AG10803 (cell line): Measurements from ENCODE around the gene GSK3B.

Experiments
- DNase-seq: peaks from one replicate; pipeline ENCODE4 v3.0.0; 2010; ENCODE audit warnings: low read depth
- H3K4me3 ChIP-seq: 2 replicates; pipeline ENCODE4 v1.5.1; 2011; ENCODE audit warnings: mild to moderate bottlenecking, low read length, control low read depth
- TF ChIP-seq, protein P1 (sequence below): conservative IDR thresholded peaks from 2 replicates; pipeline ENCODE4 v1.5.1; 2011; ENCODE audit warnings: mild to moderate bottlenecking, low read length, control low read depth, inconsistent platforms

The GSK3B gene

DNA sequence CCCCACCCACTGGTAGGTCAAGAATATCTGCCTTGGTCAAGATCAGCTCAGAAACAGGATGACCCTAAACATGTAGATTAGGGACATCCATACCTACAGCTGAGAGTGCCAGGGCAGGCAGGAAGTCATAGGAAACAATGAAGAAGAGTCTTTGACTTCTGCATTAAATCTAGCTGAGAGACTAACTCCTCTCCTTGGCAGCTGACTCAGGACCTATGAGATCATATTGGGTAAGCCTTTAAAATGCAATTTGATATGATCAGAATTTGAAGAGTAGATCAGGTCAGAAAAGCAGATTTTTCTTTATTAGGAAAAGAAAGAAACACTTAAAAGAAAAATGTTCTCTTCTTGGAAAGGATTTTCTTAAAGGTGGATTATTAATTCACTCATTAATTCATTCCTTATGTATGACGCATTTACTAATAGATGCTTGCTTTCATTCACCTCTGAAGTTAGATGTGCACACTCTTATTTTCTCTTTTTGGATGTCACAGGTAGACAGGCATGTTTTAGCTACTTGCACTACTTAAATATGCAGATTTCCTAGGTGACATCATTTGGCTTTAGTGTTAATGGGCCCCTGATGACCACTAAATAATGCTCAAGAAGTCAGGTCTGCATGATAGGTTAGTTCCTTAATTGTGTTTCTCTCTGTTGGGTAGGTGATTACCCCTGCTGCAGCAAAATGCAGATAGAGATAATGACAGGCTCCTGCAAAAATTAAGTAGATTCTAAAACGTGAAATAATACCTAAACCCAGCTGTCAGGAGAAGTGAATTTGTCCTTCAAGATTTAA is 35.7 kb upstream of the GSK3B start:
- TF ChIP-seq, protein P1, sequence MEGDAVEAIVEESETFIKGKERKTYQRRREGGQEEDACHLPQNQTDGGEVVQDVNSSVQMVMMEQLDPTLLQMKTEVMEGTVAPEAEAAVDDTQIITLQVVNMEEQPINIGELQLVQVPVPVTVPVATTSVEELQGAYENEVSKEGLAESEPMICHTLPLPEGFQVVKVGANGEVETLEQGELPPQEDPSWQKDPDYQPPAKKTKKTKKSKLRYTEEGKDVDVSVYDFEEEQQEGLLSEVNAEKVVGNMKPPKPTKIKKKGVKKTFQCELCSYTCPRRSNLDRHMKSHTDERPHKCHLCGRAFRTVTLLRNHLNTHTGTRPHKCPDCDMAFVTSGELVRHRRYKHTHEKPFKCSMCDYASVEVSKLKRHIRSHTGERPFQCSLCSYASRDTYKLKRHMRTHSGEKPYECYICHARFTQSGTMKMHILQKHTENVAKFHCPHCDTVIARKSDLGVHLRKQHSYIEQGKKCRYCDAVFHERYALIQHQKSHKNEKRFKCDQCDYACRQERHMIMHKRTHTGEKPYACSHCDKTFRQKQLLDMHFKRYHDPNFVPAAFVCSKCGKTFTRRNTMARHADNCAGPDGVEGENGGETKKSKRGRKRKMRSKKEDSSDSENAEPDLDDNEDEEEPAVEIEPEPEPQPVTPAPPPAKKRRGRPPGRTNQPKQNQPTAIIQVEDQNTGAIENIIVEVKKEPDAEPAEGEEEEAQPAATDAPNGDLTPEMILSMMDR, result no peak
- no peak for DNase-seq
- H3K4me3 ChIP-seq, result no peak overlapping the region

DNA sequence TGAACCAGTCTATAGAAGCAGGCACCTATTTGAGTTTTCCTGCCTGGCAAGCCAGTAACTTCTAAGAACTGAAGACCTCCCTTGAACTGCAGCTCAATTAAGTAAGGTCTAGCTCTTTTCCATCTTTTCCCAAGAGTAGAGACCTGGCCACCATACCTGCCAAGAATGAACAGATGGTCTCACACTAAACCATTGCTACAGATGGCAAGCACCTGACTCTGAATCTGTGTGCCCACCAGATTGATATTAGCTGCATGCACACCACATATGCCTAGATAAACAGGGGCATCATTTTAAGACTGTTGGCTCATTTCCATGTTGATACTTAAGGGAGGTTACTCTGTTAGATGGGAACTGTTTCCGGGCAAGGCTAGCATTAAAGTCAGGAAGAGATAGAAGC is 34.8 kb upstream of the GSK3B start:
- no peak overlapping the region for H3K4me3 ChIP-seq
- no peak for DNase-seq
- TF ChIP-seq, protein P1, result no peak

GRCh38 chr3:120125992-120126391 is 31.7 kb upstream of the GSK3B start:
- TF ChIP-seq, protein P1, result no peak

GRCh38 chr3:120119846-120120510 is 25.7 kb upstream of the GSK3B start:
- DNase-seq, result no peak
- H3K4me3 ChIP-seq, result no peak overlapping the region

More at GRCh38 chr3:120125992-120126391, 31.7 kb upstream of the GSK3B start:
- H3K4me3 ChIP-seq, result no peak overlapping the region
- DNase-seq, result no peak

GRCh38 chr3:120114981-120115380 is 20.7 kb upstream of the GSK3B start:
- no peak overlapping the region for H3K4me3 ChIP-seq
- DNase-seq, result no peak
- TF ChIP-seq, protein P1, result no peak

More at GRCh38 chr3:120119846-120120510, 25.7 kb upstream of the GSK3B start:
- TF ChIP-seq, protein P1, result no peak

GRCh38 chr3:120114376-120114775 is 20.1 kb upstream of the GSK3B start:
- H3K4me3 ChIP-seq, result no peak overlapping the region
- DNase-seq, result no peak
- TF ChIP-seq, protein P1, result no peak
